ENCODE results near the gene KCNJ16.

- TF ChIP-seq CTCF (conservative IDR thresholded peaks at IDR 0.05; ENCODE audit: low read depth, low read length): no peak
- TF ChIP-seq EZH2 (IDR thresholded peaks at IDR 0.05; ENCODE audit: low read length, unreplicated experiment): no peak
Observed at GRCh38 chr17:70047619-70048419, 27.2 kb upstream of the KCNJ16 start.
